RWPE1 (cell line): ENCODE results near the gene SUMF1.

Experiments
- CTCF ChIA-PET: fragments of 350-600 bp; sonication (Branson Sonifier 250); formaldehyde crosslinking; extraction: SDS; loops from one replicate; lab custom pipeline; 2021; lab: Yijun Ruan, JAX
- POLR2A ChIA-PET: fragments of 400-600 bp; formaldehyde crosslinking; extraction: SDS; loops from one replicate; lab custom pipeline; 2020; ENCODE audit warnings: antibody characterized with exemption; ENCODE audit not compliant: low non-redundant PET; lab: Yijun Ruan, JAX
- DNase-seq: peaks from one replicate; pipeline ENCODE4 v3.0.0; 2012; ENCODE audit warnings: low spot score
- H3K27ac ChIP-seq: fragments of 450-650 bp; 2 replicates; pipeline ENCODE4 v1.5.1; 2017
- TF ChIP-seq, protein P1 (sequence below): fragments of 450-650 bp; conservative IDR thresholded peaks from 2 replicates; pipeline ENCODE4 v1.5.1; 2017; ENCODE audit warnings: low read depth, mild to moderate bottlenecking

The SUMF1 gene

DNA sequence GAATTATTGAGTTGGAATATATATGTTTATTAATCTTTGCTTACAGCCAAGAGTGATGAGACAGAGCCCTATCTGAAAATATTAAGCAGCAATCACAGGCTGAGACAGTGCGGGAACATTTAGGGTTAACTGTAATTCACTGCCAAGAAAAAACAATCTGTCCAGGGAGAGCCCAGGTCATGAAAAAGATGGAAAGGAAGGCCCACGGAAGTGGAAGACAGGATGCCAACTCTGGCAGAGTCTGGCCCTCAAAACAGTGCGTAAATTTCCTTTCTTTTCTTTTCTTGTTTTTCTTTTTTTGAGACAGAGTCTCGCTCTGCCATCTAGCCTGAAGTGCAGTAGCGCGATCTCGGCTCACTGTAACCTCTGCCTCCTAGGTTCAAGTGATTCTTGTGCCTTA is 67.6 kb downstream of the SUMF1 start:
- CTCF ChIA-PET, result interaction anchor here (1.3 kb wide), 1 partner anchor 49 kb away, joined by 3 read pairs; no protein-coding TSS in a partner anchor
- TF ChIP-seq, protein P1, sequence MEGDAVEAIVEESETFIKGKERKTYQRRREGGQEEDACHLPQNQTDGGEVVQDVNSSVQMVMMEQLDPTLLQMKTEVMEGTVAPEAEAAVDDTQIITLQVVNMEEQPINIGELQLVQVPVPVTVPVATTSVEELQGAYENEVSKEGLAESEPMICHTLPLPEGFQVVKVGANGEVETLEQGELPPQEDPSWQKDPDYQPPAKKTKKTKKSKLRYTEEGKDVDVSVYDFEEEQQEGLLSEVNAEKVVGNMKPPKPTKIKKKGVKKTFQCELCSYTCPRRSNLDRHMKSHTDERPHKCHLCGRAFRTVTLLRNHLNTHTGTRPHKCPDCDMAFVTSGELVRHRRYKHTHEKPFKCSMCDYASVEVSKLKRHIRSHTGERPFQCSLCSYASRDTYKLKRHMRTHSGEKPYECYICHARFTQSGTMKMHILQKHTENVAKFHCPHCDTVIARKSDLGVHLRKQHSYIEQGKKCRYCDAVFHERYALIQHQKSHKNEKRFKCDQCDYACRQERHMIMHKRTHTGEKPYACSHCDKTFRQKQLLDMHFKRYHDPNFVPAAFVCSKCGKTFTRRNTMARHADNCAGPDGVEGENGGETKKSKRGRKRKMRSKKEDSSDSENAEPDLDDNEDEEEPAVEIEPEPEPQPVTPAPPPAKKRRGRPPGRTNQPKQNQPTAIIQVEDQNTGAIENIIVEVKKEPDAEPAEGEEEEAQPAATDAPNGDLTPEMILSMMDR, result no peak
- no peak for DNase-seq
- POLR2A ChIA-PET, result no interaction called here
- H3K27ac ChIP-seq, result no peak overlapping the region

DNA sequence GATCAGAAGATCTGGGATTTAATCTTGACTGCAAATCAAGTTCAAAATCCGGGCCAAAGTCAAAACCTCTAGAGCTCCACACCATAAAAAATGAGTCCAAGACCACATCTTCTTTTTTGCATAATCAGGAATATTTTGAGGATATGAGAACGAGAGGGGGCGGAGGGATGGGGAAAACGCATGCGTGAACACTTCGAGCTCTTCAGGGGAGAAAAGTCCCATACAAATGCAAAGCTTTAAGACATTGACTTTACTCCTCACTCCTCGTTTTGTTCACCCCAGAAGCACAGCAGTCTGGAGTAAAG is 68.2 kb downstream of the SUMF1 start:
- no peak for DNase-seq
- no peak overlapping the region for H3K27ac ChIP-seq
- TF ChIP-seq, protein P1, result no peak
- POLR2A ChIA-PET, result no interaction called here
- CTCF ChIA-PET, result interaction anchor here (1.3 kb wide), 1 partner anchor 48 kb away, joined by 3 read pairs; no protein-coding TSS in a partner anchor

DNA sequence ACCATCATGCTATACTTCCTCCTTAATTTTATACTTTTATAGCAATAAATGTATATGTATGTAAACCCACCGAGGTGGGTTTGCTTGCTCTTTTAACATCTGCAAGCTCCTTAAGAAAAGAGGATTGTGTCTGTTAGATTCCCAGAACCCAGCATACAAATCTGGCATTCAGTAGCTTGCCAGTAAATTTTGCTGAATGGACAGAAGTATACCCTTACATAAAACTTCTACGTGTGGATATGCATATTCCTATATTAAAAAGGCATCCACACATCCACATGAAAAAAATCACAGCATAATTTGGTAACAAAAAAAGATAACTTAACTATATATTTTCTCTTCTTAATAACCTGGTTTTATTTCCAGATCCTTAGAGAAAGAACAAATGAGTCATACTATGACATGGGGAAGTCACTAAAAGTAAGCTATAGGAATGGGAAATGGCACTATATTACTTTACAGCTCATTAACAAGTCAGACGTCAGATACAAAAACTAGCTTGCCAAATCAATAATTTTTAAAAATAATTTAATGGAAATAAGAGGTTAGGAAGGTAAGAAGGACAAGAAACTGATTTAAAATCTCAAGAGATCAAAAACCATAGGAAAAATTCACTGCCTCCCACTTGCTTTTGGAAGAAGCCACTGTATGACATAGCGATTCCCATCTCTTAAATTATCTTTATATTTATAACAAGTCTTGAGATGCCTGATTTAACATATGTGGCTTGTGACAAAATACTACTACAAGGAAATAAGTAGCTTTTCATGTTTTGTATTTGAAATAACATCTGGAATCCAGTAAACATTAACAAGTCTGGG is 68.7 kb downstream of the SUMF1 start:
- no peak for DNase-seq
- ChIA-PET POLR2A (no interaction called here), CTCF (interaction anchor here (0.6 to 1.3 kb wide), 2 partner anchors 48 to 250 kb away, joined by 3 read pairs; no protein-coding TSS in a partner anchor)
- TF ChIP-seq, protein P1, result no peak
- no peak overlapping the region for H3K27ac ChIP-seq

DNA sequence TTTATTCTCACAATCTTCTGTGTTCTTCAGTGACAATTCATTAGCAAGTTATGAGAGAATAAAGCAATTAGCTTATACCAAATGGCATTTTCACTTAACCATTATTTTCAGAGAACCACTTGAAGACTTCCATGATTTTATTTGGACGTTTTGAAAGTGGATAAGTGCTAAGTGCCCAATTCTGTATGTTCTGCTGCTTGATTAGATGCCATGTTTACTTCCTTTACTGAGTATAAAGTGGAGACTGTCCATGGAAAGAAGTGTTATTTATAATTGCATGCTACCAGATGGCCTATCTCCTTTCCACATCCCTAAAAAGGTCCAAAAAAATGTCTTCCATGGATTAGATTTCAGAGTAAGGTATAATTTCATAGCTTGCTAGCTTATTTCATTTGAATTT is 69.6 kb downstream of the SUMF1 start:
- POLR2A ChIA-PET, result no interaction called here
- TF ChIP-seq, protein P1, result no peak
- CTCF ChIA-PET, result no interaction called here
- no peak overlapping the region for H3K27ac ChIP-seq
- DNase-seq, result no peak

DNA sequence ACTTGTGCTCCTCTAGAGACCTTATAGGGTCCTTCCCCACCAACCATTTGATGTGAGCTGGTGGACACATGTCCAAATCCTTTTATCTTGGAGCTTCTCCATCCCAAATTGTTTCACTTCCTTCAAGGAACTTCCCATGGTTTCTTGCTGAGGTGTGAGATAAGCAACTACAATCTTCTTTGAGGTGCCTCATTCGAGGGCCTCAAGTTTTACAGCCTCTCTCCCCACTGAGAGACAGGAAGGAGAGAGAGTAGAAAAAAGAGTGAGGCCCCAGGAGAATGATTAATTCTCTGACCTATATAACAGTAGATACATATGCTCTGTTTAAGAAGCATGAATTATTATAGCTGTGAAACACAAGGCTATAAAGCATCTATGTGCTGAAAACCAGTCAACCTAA is 70.5 kb downstream of the SUMF1 start:
- POLR2A ChIA-PET, result no interaction called here
- CTCF ChIA-PET, result no interaction called here
- no peak overlapping the region for H3K27ac ChIP-seq
- DNase-seq, result no peak
- TF ChIP-seq, protein P1, result no peak

DNA sequence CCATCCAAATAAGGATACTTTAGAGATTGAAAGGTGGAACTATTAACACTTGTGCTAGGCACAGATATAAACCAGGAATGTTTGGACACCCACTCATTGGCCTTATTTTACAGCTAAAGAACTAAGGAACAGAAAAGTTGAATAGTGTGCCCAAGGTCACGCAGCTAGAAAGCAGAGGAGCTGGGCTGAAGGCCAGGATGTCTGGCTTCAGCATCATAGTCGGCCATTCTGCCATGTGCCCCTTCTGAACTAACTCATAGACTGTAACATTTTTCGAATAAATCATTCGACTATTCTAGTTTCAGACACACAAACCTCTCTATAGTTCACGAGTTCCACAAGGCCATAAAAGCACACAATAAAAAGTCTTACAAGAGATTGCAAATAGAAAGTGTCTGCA is 71.1 kb downstream of the SUMF1 start:
- H3K27ac ChIP-seq, result no peak overlapping the region
- DNase-seq, result no peak
- TF ChIP-seq, protein P1, result no peak
- CTCF ChIA-PET, result no interaction called here
- POLR2A ChIA-PET, result no interaction called here
